K562 (cell line): ENCODE data around the gene PUSL1. TPM values are rescaled to one million over a fixed set of nuclear protein-coding genes. Genes with fewer than 3 reads are reported as not detected.

Experiments
- CBX1 ChIP-seq: sonication (generic); IDR thresholded peaks from 2 replicates; pipeline ENCODE4 v1.6.1; 2016; ENCODE audit warnings: antibody characterized with exemption, low read depth, mild to moderate bottlenecking
- CHD1 ChIP-seq: fragments of 200-600 bp; sonication (generic); IDR thresholded peaks from one replicate; pipeline ENCODE4 v1.6.1; 2012; ENCODE audit warnings: mild to moderate bottlenecking, moderate library complexity, low read length, inconsistent platforms
- GATAD2B ChIP-seq: fragments of 450-650 bp; IDR thresholded peaks from 2 replicates; pipeline ENCODE4 v1.6.1; 2017; ENCODE audit warnings: mild to moderate bottlenecking, borderline replicate concordance
- HDGF ChIP-seq: fragments of 450-650 bp; IDR thresholded peaks from 2 replicates; pipeline ENCODE4 v1.6.1; 2016
- HNRNPK ChIP-seq: fragments of 200-400 bp; formaldehyde crosslinking; IDR thresholded peaks from one replicate; pipeline ENCODE4 v1.6.1; 2018; ENCODE audit warnings: mild to moderate bottlenecking, low read depth, low read length; ENCODE audit not compliant: poor library complexity, severe bottlenecking
- HOXB6 ChIP-seq: fragments of 250-450 bp; sonication (Bioruptor Pico); IDR thresholded peaks from 2 replicates; pipeline ENCODE4 v1.5.1; 2022; ENCODE audit warnings: mild to moderate bottlenecking, borderline replicate concordance
- KHSRP ChIP-seq: fragments of 450-650 bp; IDR thresholded peaks from 2 replicates; pipeline ENCODE4 v1.6.1; 2017
- LCOR ChIP-seq: sonication (generic); formaldehyde crosslinking; IDR thresholded peaks from 2 replicates; pipeline ENCODE4 v1.8.0; 2022; ENCODE audit warnings: mild to moderate bottlenecking, missing genetic modification reagents
- NCOA4 ChIP-seq: fragments of 450-650 bp; IDR thresholded peaks from 2 replicates; pipeline ENCODE4 v1.6.1; 2018; ENCODE audit warnings: mild to moderate bottlenecking; ENCODE audit not compliant: partially characterized antibody
- NELFE ChIP-seq: IDR thresholded peaks from 2 replicates; pipeline ENCODE4 v1.6.1; 2011; ENCODE audit warnings: mild to moderate bottlenecking; ENCODE audit not compliant: insufficient read depth, insufficient read length
- POLR2H ChIP-seq: IDR thresholded peaks from 2 replicates; pipeline ENCODE4 v1.6.1; 2016; ENCODE audit warnings: missing genetic modification characterization, low read depth, mild to moderate bottlenecking, control low read depth, missing compliant biosample characterization, moderate library complexity
- PTBP1 ChIP-seq: fragments of 200-400 bp; formaldehyde crosslinking; IDR thresholded peaks from 2 replicates; pipeline ENCODE4 v1.6.1; 2017; ENCODE audit warnings: low read depth, low read length
- SUPT5H ChIP-seq: fragments of 450-650 bp; IDR thresholded peaks from 2 replicates; pipeline ENCODE4 v1.6.1; 2016
- TOE1 ChIP-seq, 2 experiments: fragments of 450-650 bp in 1 of 2; sonication (generic) in 1 of 2; formaldehyde crosslinking in 1 of 2; IDR thresholded peaks; 2 replicates each; pipeline versions ENCODE4 v1.7.1 to v1.8.0; 2016 to 2022; ENCODE audit warnings: borderline replicate concordance in 2 of 2, mild to moderate bottlenecking in 2 of 2, antibody characterized with exemption in 1 of 2, inconsistent platforms in 1 of 2, low read depth in 1 of 2, missing genetic modification reagents in 1 of 2, moderate library complexity in 1 of 2
- TSHZ1 ChIP-seq: fragments of 250-450 bp; sonication (Bioruptor Pico); IDR thresholded peaks from 2 replicates; pipeline ENCODE4 v1.4.0; 2020; ENCODE audit warnings: mild to moderate bottlenecking, moderate library complexity
- ZBTB33 ChIP-seq: sonication (generic); formaldehyde crosslinking; IDR thresholded peaks from 2 replicates; pipeline ENCODE4 v1.8.1; 2023; ENCODE audit warnings: mild to moderate bottlenecking, missing genetic modification reagents
- ZFP36 ChIP-seq: fragments of 150-350 bp; IDR thresholded peaks from 2 replicates; pipeline ENCODE4 v1.6.1; 2018; ENCODE audit warnings: low read length, low read depth; ENCODE audit not compliant: partially characterized antibody
- ZNF644 ChIP-seq: fragments of 200-800 bp; sonication (Bioruptor generic); IDR thresholded peaks from 2 replicates; pipeline ENCODE4 v1.6.1; 2016; ENCODE audit warnings: low read depth, missing genetic modification characterization, missing compliant biosample characterization
- ZNF655 ChIP-seq: fragments of 250-450 bp; sonication (Bioruptor Pico); IDR thresholded peaks from 2 replicates; pipeline ENCODE4 v1.5.0; 2021
- ZNF76 ChIP-seq: fragments of 250-450 bp; sonication (Bioruptor Pico); IDR thresholded peaks from 2 replicates; pipeline ENCODE4 v1.4.0; 2020; ENCODE audit warnings: mild to moderate bottlenecking, moderate library complexity, borderline replicate concordance
- ZNF766 ChIP-seq: fragments of 200-800 bp; sonication (Bioruptor generic); conservative IDR thresholded peaks from 2 replicates; pipeline ENCODE4 v1.6.1; 2016; ENCODE audit warnings: missing genetic modification characterization, missing compliant biosample characterization
- polyA plus RNA-seq, 8 experiments: library from polyadenylated mRNA; depleted of rRNA in 4 of 8; stranded (reverse) in 5 of 8; unstranded in 3 of 8; fragments of >200 nt; fragmentation: Nextera tagmentation in 2 of 8; fragmentation: Illumina TruSeq in 1 of 8; extraction: Ambion mirVana in 2 of 8; extraction: Trizol in 1 of 8; gene quantifications; 2 replicates each; pipeline versions ENCODE4 v1.2.1 to v1.2.3, GENCODE V29; 2011 to 2014; ENCODE audit warnings: inconsistent platforms in 1 of 8, missing spikeins in 1 of 8
- total RNA-seq, 7 experiments: library from RNA; depleted of rRNA in 6 of 7; stranded (reverse); fragments of >200 nt in 6 of 7; fragmentation: Illumina TruSeq in 2 of 7; extraction: Trizol in 2 of 7; gene quantifications; 2 replicates each; pipeline versions ENCODE4 v1.2.1 to v1.2.3, GENCODE V29; 2011 to 2021; ENCODE audit warnings: low replicate concordance in 1 of 7

PUSL1 gene
- total and polyA plus RNA-seq, 9 of the 15 experiments (the other 6 are each of a cell fraction or from before 2014, with no cell fraction given): 0.62 to 86.9 (median 13.6) TPM

- TF ChIP-seq ZNF655 (no peak), CHD1 (peak; percentile 26), NELFE (no peak), HNRNPK (no peak), ZNF644 (no peak), ZBTB33 (CRISPR knock-in tag) (no peak), TOE1 (IDR thresholded peaks at IDR 0.05; ENCODE audit: borderline replicate concordance) (no peak), TOE1 (CRISPR knock-in tag; IDR thresholded peaks at IDR 0.05; ENCODE audit: borderline replicate concordance, low read depth) (0 out of 2 replicates have a peak, but pooled peaks have one; percentile 70), CBX1 (no peak), NCOA4 (no peak), LCOR (CRISPR knock-in tag) (no peak), HOXB6 (CRISPR knock-in tag) (no peak), POLR2H (no peak), ZFP36 (no peak), HDGF (no peak), SUPT5H (0 out of 2 replicates have a peak, but pooled peaks have one; percentile 35), ZNF76 (CRISPR knock-in tag) (no peak), KHSRP (no peak), TSHZ1 (CRISPR knock-in tag) (no peak), ZNF766 (no peak), GATAD2B (no peak), PTBP1 (0 out of 2 replicates have a peak, but pooled peaks have one; percentile 28)
Measured at GRCh38 chr1:1272341-1273208, 35.8 kb upstream of the PUSL1 start (continued).
